GM18517 (cell line): ENCODE results near the gene PTPN13.

Source experiments
- ATAC-seq: cut with Tn5 transposase; IDR thresholded peaks from one replicate; pipeline ENCODE4 v1.9.1; 2021; ENCODE audit warnings: mild to moderate bottlenecking, moderate library complexity; ENCODE audit not compliant: unreplicated experiment

PTPN13 gene

DNA sequence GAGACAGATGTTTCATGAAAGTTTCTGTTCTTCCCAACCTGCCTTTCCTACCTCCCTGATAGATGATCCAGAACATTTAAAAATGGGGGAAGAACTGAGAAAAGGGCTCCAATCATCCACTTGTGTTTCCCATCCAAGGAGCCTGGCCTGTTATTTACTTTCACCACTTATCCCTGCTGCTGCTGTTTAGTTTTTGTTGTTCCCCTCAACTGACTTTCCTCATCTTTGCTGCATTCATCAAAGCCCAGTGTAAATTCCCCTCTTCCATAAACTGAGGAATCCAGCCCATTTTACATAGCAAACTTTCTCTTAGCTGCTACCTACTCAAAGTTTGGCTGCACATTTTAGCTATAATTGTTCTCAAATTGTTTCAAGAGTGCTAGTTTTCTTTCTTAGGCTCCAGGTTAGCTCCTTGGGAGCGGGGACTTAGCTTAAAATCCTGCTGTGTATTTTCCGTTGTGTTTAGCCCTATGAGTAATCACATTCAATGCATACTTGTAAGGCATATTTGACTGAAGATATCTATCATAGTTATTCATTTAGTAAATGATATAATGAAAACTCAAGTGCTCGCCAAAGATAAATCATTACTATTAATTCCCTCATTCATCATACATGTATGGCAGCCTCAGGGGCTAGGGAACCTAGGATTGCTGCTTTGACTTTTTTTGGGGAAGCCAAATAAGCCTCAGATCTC, 1.4 kb upstream of the PTPN13 start:
- no peak for ATAC-seq

DNA sequence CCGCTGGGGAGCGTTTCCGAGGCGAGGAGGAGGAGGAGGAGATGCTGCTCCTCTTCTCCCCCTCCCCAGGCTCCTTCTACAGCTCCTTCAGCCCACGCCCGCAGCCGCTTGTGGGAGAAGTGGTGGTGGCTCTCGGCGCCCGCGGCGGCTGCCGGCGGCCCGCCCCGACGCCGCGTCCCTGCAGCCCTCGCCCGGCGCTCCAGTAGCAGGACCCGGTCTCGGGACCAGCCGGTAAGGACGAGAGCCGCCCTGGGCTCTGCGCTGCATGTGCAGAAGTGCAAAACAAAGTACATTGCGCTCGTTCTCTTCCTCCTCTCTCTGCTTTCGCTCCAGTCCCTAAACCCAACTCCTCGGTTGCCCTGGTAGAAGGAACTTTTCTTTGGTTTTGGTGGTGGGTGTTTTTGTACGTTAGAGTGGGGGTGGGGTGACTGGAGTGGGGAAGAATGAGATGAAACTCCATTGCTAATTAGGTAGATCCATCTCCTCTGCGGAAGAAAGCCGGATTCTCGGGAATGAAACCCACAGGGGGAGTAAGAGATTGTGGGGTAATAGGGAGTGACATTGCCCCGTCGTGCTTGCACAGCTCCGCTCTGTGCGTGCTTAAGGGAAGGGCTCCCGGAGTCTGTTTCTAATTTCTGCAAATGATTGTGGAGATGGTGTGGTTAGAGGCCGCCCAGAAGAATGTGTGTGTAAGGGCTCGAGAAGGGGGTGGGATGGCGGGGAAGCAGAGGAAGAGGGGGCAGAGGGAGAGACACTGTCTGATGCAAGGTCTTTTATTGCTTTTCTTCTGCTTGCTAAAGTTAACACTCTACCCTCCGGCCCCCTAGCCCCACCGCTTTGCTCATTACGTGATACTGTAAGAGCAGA, 677 bp downstream of the PTPN13 start:
- ATAC-seq, result peak; percentile 24

DNA sequence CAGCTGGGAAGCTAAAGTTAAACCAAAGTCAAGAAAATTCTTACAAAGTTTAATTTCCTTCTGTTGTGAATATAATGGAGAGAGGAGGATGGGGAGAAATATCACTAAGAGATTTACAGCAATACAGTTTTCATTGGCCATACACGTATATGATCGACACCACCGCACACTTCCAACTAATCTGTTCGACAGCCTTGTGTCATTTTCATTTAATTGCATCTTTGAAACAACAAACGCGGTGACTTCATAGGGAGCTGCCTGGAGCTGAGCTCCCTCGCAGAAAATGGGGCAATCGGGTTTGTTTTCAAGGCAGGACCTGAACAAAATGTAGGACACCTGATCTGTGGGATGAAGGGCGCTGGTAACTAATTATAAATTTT, 1.3 kb downstream of the PTPN13 start:
- ATAC-seq, result no peak

- ATAC-seq, result no peak
These were observed 2.7 kb downstream of the PTPN13 start for GRCh38 chr4:86596807-86597206.

GRCh38 chr4:86600007-86600653, 6.0 kb downstream of the PTPN13 start:
- no peak for ATAC-seq

DNA sequence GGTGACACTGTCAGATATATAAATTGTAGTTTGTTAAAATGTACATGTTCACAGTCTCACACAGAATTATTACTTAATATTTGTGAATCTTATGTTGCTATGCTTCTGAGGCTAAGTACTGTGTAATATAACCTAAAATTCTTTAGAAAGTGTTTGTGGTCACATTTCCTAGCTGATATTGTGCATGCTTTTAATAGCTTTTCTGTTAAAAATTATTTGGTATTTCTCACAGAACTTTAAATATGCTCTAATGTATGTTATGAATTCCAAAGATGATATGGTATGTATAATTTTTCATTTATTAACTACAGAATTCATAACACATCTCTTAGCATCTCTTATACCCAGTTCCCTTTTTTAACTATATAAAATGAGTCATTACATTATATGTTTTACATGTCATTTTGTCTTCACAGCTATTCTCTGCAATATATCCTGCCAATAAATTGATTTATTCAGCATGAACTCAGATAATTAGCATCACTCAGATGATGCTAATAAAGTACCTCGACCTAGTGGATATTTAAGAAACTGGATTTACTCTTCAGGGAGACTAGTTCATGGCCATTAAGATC, 9.3 kb downstream of the PTPN13 start:
- no peak for ATAC-seq

DNA sequence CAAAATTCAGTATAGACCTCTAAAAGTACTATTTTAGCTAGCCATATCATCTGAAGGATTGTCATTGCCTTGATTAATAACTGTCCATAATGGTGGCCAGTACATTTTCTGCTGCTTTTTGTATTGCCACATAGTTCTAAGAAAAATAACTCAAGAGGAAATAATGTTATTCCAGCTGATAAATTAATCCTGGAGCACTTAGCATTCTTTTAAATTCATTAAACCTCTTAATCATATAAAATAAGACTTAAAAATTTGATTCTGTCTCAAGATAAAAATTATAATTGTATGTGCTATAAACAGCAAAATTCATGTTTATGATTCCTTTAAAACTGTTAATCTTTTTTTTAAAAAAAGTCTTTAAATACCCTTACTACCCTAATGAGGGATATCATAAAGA, 12.7 kb downstream of the PTPN13 start:
- ATAC-seq, result no peak

- no peak for ATAC-seq
These were observed 14.8 kb downstream of the PTPN13 start for GRCh38 chr4:86608757-86609375.

DNA sequence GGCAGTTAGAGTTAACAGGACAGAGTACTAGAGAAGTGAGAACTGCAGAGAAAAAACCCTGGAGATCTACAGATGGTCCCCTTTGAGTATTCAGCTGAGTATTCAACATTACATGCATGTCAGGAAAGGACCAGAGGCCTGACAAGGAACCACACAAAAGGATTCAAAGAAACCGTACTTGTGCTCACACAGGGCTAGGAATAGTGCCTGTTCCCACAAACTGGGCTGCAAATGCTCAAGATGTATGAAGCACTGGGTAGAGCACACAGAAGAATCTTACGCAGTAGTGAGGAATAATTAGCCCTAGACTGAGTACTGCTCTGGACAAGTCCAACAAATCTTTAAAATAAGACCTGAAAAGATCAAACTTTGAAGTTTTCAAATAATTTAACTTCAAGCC, 17.6 kb downstream of the PTPN13 start:
- ATAC-seq, result no peak

GRCh38 chr4:86613734-86614133, 19.6 kb downstream of the PTPN13 start:
- no peak for ATAC-seq

DNA sequence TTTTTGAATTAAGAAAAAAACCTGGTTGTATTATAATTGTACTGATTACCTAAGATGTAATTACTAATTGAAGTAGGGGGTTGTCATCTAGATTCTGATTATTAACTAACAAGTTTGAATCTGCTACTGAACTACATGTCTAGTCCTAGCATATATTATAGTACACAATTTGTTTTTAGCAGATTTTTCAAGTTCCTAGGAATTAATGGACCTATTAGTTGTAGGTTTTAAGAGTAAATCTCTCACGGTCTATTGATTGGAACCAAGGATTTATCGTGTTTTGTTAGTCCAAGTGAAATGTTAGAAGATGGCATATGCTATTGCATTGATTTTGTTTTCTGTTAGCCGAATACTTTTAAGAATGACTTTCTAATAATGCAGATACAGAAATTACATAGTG, 20.8 kb downstream of the PTPN13 start:
- ATAC-seq, result no peak

DNA sequence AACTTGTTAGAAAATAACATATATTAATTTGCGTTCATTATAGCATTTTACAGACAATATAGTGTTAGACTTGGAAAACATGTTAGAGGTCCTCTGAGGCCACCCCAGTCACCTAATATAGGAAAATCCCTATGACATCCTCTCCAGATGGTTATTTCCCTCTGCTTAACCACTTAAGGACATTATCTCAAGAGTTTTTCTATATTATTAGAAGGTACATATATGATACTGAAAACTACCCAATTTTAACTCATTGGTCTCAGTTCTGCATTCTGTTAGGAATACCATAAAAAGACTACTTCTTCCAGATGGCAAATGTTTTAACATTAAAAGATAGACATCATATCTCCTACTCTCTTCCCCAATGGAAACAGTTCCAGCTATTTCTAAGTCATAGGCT, 21.4 kb downstream of the PTPN13 start:
- ATAC-seq, result no peak

- ATAC-seq, result no peak
These were observed 25.5 kb downstream of the PTPN13 start for GRCh38 chr4:86619656-86620055.

DNA sequence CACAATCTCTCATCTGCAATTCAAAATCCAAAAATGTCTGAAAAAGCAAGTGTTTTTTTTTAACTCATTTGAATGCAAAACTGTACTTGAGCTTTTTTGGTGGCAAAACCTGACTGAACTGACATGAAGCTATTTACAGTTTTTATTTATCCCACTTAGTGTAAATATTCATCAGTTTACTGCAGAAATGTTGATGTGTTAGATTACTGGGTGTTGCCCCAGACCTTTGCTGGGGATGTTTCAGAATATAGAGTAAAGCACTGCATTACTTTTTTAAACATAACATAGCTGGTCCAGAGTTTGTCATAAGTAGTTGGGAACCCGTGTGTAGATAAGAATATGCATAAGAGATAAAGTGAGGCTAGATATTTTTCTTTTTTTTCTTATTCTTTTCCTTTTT, 27.3 kb downstream of the PTPN13 start:
- no peak for ATAC-seq

DNA sequence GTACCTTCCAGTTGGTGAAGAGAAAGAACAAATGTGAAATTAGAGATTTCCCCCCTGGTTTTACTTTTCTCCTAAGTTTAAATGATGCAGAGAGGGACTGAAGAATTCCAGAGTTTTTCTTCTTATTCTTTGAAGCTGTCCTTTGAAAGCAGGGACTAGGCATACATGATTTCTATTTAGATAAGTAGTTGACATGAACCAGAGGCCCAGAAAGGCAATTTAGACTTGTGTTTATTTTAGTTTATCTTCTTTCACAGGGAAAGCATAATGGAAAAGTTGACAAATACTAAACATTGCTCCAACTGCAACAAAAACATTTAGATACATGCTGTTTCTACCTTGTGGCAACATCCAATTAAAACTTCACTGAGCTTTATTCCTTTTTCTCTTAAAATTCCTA, 32.0 kb downstream of the PTPN13 start:
- no peak for ATAC-seq

GRCh38 chr4:86627462-86628135, 33.5 kb downstream of the PTPN13 start:
- ATAC-seq, result no peak

DNA sequence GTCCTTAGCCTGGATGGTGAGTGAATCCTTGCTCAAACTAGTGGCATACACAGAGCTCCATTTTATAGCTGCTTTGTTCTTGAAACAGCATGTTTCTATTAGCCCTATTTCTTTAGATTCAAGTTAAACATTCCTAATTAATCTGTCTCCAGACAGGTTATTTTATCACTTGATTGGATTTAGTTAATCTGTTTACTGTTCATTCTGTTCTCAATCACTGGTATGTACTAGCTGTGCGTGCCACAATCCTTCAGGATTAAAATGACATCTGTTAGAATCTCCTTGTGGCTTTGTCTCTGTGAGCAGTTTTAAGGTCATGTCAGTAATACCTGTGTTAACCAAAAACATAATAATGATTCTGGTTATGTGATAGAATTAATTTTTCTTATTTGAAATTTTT, 36.5 kb downstream of the PTPN13 start:
- no peak for ATAC-seq

GRCh38 chr4:86631166-86631565, 37.1 kb downstream of the PTPN13 start:
- no peak for ATAC-seq

DNA sequence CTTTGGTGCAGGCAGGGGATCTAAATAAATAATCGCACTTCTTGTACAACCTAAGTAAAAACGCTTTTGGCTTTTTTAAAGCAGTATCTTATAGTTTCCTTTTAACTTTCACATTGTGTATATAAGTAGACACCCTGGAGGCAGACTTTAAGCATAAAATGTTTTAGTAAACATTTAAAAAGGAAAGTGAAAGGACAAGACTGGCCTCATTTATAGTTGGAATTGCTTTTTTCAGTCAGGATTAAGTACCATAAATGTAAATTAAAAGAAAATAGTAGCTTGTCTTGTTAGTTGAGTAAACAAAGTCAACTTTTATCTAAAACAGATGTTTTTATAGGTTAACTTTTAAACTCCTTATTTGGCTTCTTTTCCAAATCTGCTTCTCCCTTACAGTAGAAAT, 39.7 kb downstream of the PTPN13 start:
- ATAC-seq, result no peak

- ATAC-seq, result no peak
These were observed 46.4 kb downstream of the PTPN13 start for GRCh38 chr4:86640469-86640868.
